Neural cell (in vitro differentiated cells): ENCODE results near the gene TRIM24. TPM values are rescaled to one million over a fixed set of nuclear protein-coding genes. Genes with fewer than 3 reads are reported as not detected.

ENCODE experiments used
- H2AFZ ChIP-seq: fragments of 200-600, 300-800 bp; sonication (generic), shearing (Covaris generic); 2 replicates; pipeline ENCODE4 v1.6.0; 2014; ENCODE audit warnings: low read depth, mild to moderate bottlenecking, antibody characterized with exemption, low read length, moderate library complexity
- H3F3A ChIP-seq: fragments of 200-600 bp; shearing (Covaris generic); 2 replicates; pipeline ENCODE4 v1.6.1; 2016; ENCODE audit warnings: mild to moderate bottlenecking, moderate library complexity, mixed read lengths, antibody characterized with exemption, low read length; ENCODE audit not compliant: insufficient read depth, poor library complexity, severe bottlenecking
- H3K27ac ChIP-seq: fragments of 200-600, 300-800 bp; sonication (generic), shearing (Covaris generic); 2 replicates; pipeline ENCODE4 v1.5.1; 2014; ENCODE audit warnings: mild to moderate bottlenecking, low read length, moderate library complexity
- H3K27me3 ChIP-seq: fragments of 300-800, 200-600 bp; sonication (generic), shearing (Covaris generic); 2 replicates; pipeline ENCODE4 v1.6.0; 2014; ENCODE audit warnings: mild to moderate bottlenecking, low read depth, low read length, moderate library complexity; ENCODE audit not compliant: insufficient read depth
- H3K36me3 ChIP-seq: fragments of 300-800, 200-600 bp; sonication (generic), shearing (Covaris generic); 2 replicates; pipeline ENCODE4 v1.5.1; 2014; ENCODE audit warnings: mild to moderate bottlenecking, antibody characterized with exemption, low read length, moderate library complexity; ENCODE audit not compliant: insufficient read depth
- H3K4me2 ChIP-seq: fragments of 300-800, 200-600 bp; sonication (generic), shearing (Covaris generic); 2 replicates; pipeline ENCODE4 v1.6.0; 2014; ENCODE audit warnings: mild to moderate bottlenecking, low read length
- H3K4me3 ChIP-seq: fragments of 300-800, 200-600 bp; sonication (generic), shearing (Covaris generic); 2 replicates; pipeline ENCODE4 v1.5.1; 2014; ENCODE audit warnings: mild to moderate bottlenecking, low read length, moderate library complexity
- H3K79me2 ChIP-seq: fragments of 200-600 bp; shearing (Covaris generic); replicated peaks from 2 replicates; pipeline ENCODE4 v1.6.0; 2014; ENCODE audit warnings: mild to moderate bottlenecking, low read length, moderate library complexity; ENCODE audit not compliant: insufficient read depth
- H3K9ac ChIP-seq: fragments of 300-800, 200-600 bp; sonication (generic), shearing (Covaris generic); 2 replicates; pipeline ENCODE4 v1.6.1; 2016; ENCODE audit warnings: mild to moderate bottlenecking, low read length, mixed read lengths
- H3K9me2 ChIP-seq: fragments of 200-600 bp; shearing (Covaris generic); 2 replicates; pipeline ENCODE4 v1.6.1; 2016; ENCODE audit warnings: mild to moderate bottlenecking, low read length, mixed read lengths; ENCODE audit not compliant: insufficient read depth
- H3K9me3 ChIP-seq: fragments of 200-600, 300-800 bp; sonication (generic), shearing (Covaris generic); 2 replicates; pipeline ENCODE4 v1.6.1; 2016; ENCODE audit warnings: mild to moderate bottlenecking, mixed run types, low read length, moderate library complexity, mixed read lengths
- H4K20me1 ChIP-seq: fragments of 200-600 bp; shearing (Covaris generic); 2 replicates; pipeline ENCODE4 v1.6.1; 2016; ENCODE audit warnings: mild to moderate bottlenecking, mixed run types; ENCODE audit not compliant: insufficient read depth
- CTCF ChIP-seq: fragments of 450-650 bp; IDR thresholded peaks from 2 replicates; pipeline ENCODE4 v1.5.1; 2014; ENCODE audit warnings: antibody characterized with exemption, mild to moderate bottlenecking, moderate library complexity; ENCODE audit not compliant: poor library complexity, severe bottlenecking
- EP300 ChIP-seq: fragments of 450-650 bp; conservative IDR thresholded peaks from 2 replicates; pipeline ENCODE4 v1.6.1; 2014; ENCODE audit warnings: antibody characterized with exemption, mild to moderate bottlenecking, moderate library complexity; ENCODE audit not compliant: poor library complexity, severe bottlenecking
- EZH2 ChIP-seq: fragments of 200-600, 300-800 bp; shearing (Covaris generic), sonication (generic); IDR thresholded peaks from 2 replicates; pipeline ENCODE4 v1.6.1; 2014; ENCODE audit warnings: antibody characterized with exemption, low read length, borderline replicate concordance, mild to moderate bottlenecking; ENCODE audit not compliant: insufficient read depth, poor library complexity, severe bottlenecking
- MXI1 ChIP-seq: fragments of 450-650 bp; conservative IDR thresholded peaks from 2 replicates; pipeline ENCODE4 v1.6.1; 2014; ENCODE audit warnings: antibody characterized with exemption, mild to moderate bottlenecking; ENCODE audit not compliant: poor library complexity, severe bottlenecking
- POLR2AphosphoS5 ChIP-seq: IDR thresholded peaks from 2 replicates; pipeline ENCODE4 v1.6.1; 2012
- RAD21 ChIP-seq: fragments of 450-650 bp; conservative IDR thresholded peaks from 2 replicates; pipeline ENCODE4 v1.6.1; 2014; ENCODE audit warnings: antibody characterized with exemption, mild to moderate bottlenecking, moderate library complexity
- REST ChIP-seq: IDR thresholded peaks from 2 replicates; pipeline ENCODE4 v1.6.1; 2012; ENCODE audit warnings: borderline replicate concordance
- SMC3 ChIP-seq: fragments of 450-650 bp; conservative IDR thresholded peaks from 2 replicates; pipeline ENCODE4 v1.6.1; 2014; ENCODE audit warnings: antibody characterized with exemption, mild to moderate bottlenecking, moderate library complexity; ENCODE audit not compliant: poor library complexity
- TAF1 ChIP-seq: IDR thresholded peaks from 2 replicates; pipeline ENCODE4 v1.6.1; 2012; ENCODE audit warnings: low read depth
- polyA plus RNA-seq: library from polyadenylated mRNA; depleted of rRNA; stranded (reverse); fragments of >200 nt; gene quantifications from 2 replicates; pipeline ENCODE4 v1.2.3, GENCODE V29; 2014

The TRIM24 gene
- polyA plus RNA-seq, 1 donor from 2014 or later = 47.1 TPM

DNA sequence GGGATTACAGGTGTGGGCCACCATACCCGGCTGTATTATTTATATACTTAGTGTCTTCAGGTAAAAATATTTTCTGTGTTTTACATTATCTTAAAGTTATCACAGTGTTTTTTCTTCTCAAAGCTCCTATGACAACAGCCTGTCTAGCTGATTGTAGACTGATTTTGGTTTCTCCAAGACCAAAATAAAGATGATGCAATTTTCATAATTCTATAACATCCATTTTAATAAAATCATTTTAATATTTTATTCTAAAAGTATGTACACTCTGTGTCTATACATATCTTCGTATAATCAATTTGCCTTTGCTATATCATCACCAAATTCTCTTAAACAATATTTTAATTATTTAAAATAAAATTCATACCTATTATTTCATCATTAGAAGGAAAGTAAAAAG is 108.6 kb downstream of the TRIM24 start:
- Histone ChIP-seq H3K9me3 (peaks cover 6% of the 10 kb centered on the region), H3K4me2 (no peak overlapping the region), H3K9ac (no peak overlapping the region), H3F3A (no peaks in the 10 kb centered on the region), H2AFZ (no peak overlapping the region), H3K27ac (no peak overlapping the region), H3K27me3 (no peaks in the 10 kb centered on the region), H3K4me3 (no peak overlapping the region), H3K79me2 (peaks cover 4% of the 10 kb centered on the region), H3K36me3 (peaks cover 30% of the 10 kb centered on the region), H3K9me2 (no peaks in the 10 kb centered on the region), H4K20me1 (no peaks in the 10 kb centered on the region)
- no peak for TF ChIP-seq EP300
- no peak for TF ChIP-seq POLR2AphosphoS5
- TF ChIP-seq REST = no peak
- TF ChIP-seq MXI1 = no peak
- no peak for TF ChIP-seq SMC3
- TF ChIP-seq CTCF = no peak
- TF ChIP-seq EZH2 = no peak
- TF ChIP-seq TAF1 = no peak
- no peak for TF ChIP-seq RAD21

GRCh38 chr7:138569418-138569817 is 109.4 kb downstream of the TRIM24 start:
- Histone ChIP-seq H3K36me3 (peaks cover 28% of the 10 kb centered on the region), H3K79me2 (peaks cover 4% of the 10 kb centered on the region)

More at GRCh38 chr7:138569418-138569817, 109.4 kb downstream of the TRIM24 start:
- no peak overlapping the region for H2AFZ ChIP-seq
- H3K9ac ChIP-seq = no peak overlapping the region
- no peaks in the 10 kb centered on the region for H3F3A ChIP-seq
- H3K27me3 ChIP-seq = no peaks in the 10 kb centered on the region
- peaks cover 6% of the 10 kb centered on the region for H3K9me3 ChIP-seq
- TF ChIP-seq CTCF (no peak), EZH2 (no peak), POLR2AphosphoS5 (no peak), TAF1 (no peak), SMC3 (no peak), RAD21 (no peak), EP300 (no peak), MXI1 (no peak), REST (no peak)
- H3K4me2 ChIP-seq = no peak overlapping the region
- no peak overlapping the region for H3K27ac ChIP-seq
- no peaks in the 10 kb centered on the region for H4K20me1 ChIP-seq
- H3K9me2 ChIP-seq = no peaks in the 10 kb centered on the region
- H3K4me3 ChIP-seq = no peak overlapping the region
